ENCODE data around the gene TMEM132A. TPM values are rescaled to one million over a fixed set of nuclear protein-coding genes. Genes with fewer than 3 reads are reported as not detected.

TMEM132A gene
- total and polyA plus RNA-seq, 10 of the 15 experiments (the other 5 are each of a cell fraction or from before 2014, with no cell fraction given) = 0.16 to 25.0 (median 4.3) TPM

DNA sequence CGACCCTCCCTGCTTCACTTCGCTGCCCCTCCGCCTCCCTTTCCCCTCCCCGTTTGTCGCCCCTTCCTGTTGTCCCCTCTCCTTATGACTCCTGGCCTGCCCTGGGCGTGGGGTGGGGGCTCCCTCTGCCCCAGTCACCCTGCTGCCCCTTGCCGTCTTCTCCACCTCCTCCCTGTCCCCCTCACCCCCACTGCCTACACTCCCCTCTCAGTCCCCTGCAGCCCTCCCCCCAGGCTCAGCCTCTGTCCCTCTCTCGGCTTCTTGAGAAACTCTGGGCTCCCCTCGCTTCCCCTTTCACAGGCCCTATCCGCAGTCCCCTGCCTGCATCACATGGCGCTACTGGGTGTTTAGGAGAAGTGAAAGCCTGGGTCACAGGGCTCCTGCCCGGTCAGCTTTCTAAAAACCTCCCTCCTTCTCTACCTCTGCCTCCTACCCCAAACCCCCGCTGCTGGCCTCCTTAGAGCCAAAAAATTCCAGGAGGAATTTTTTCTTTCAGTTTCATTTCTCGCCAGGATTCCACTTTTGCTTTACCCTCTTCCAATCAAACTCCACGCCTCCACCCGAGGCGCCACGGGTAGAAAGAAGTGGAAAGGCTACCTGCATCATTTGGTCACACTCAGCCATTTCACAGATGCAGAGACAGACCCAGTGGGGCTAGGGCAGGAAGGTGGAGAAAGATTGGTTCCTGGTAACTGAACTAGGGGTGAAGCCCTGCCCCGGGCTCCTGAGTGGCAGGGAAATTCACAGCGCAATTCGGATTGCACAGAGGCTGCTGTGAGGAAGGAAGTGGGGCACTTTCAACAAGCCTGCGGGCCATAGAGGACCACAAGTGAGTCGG, 27.9 kb downstream of the TMEM132A start, which contains the start of gene SLC15A3:
SLC15A3 (minus strand) TSS at position 273 of the 838 bp plus-strand sequence. CDS start 625 bp downstream, outside the sequence.
- POLR2A ChIA-PET = interaction anchor here (1.1 to 2.8 kb wide), 4 partner anchors 37 to 187 kb away, joined by 4 to 14 read pairs (median 10); partner anchors contain the start of gene TMEM109
- H4K20me1 ChIP-seq (ENCODE audit: control insufficient read depth, insufficient read depth) = no peaks in the 10 kb centered on the region; the same call in 1 of the 2 replicates
- RAD21 ChIA-PET (ENCODE audit: unreplicated experiment) = interaction anchor here (0.6 kb wide), 1 partner anchor 19 kb away, joined by 3 read pairs; no protein-coding TSS in a partner anchor
- peak within 1 kb of the TSS; percentile 98 for H3K4me2 ChIP-seq (ENCODE audit: control insufficient read depth, insufficient read depth)
- SMC1A ChIA-PET (ENCODE audit: uncharacterized antibody, unreplicated experiment) = interaction anchor here (0.6 to 7.6 kb wide), 4 partner anchors 38 to 208 kb away, joined by 3 to 76 read pairs (median 4); partner anchors contain the start of gene TMEM109
- peak within 1 kb of the TSS; percentile 94 for H3K4me3 ChIP-seq
- peak within 1 kb of the TSS; percentile 90 for H3K9ac ChIP-seq (ENCODE audit: control insufficient read depth, insufficient read depth, low read length)
- peak within 1 kb of the TSS; percentile 97 for H3K27ac ChIP-seq (ENCODE audit: control insufficient read depth, insufficient read depth)
- in situ Hi-C loops (cut with MboI) (no loop called here), intact Hi-C loops (cut with micrococcal nuclease; ENCODE audit: unreplicated experiment) (loop anchor here (1.0 to 10.0 kb wide), 3 partner anchors 37 to 109 kb away; partner anchors contain the start of genes CCDC86 and TMEM109)
- CTCF ChIA-PET = interaction anchor here (1.5 to 2.0 kb wide), 2 partner anchors 16 to 90 kb away, joined by 3 to 5 read pairs; no protein-coding TSS in a partner anchor
- peak; percentile 61 for DNase-seq (ENCODE audit: low read depth, low spot score)
- H3K4me1 ChIP-seq (ENCODE audit: control insufficient read depth, insufficient read depth, low read length) = peaks cover 28% of the 10 kb centered on the region
- H3K9me3 ChIP-seq (replicated peaks; ENCODE audit: control insufficient read depth, insufficient read depth, low read length) = no peaks in the 10 kb centered on the region
- WGBS (ENCODE audit: insufficient coverage, insufficient replicate concordance, low lambda C conversion rate, missing lambda C conversion rate) = 2% methylated on average over 20 of the region's 23 CpGs
- H2AFZ ChIP-seq (ENCODE audit: control insufficient read depth, low read depth, low read length) = peak within 1 kb of the TSS; percentile 64
- peak; percentile 88 for ATAC-seq
- no peaks in the 10 kb centered on the region; a peak in 1 of 4 replicates for H3K36me3 ChIP-seq (ENCODE audit: control insufficient read depth in 2 of 2, insufficient read depth in 2 of 2, low read length in 1 of 2)
- peaks cover 47% of the 10 kb centered on the region for H3K79me2 ChIP-seq (ENCODE audit: control insufficient read depth, insufficient read depth, low read length)
- no TSS peak for BruUV-seq (replicated peaks)
- FAIRE-seq = peak; percentile 90
- H3K27me3 ChIP-seq (replicated peaks in 1 of 2; ENCODE audit: control insufficient read depth in 2 of 2, insufficient read depth in 2 of 2, low read length in 1 of 2) = no peaks in the 10 kb centered on the region
- TF ChIP-seq SMC3 (IDR thresholded peaks at IDR 0.05; ENCODE audit: borderline replicate concordance, low read length) (0 out of 2 replicates have a peak, but pooled peaks have one; percentile 5), SRF (IDR thresholded peaks at IDR 0.05; ENCODE audit: low read depth in 2 of 2, low read length in 2 of 2) (0 out of 4 replicates have a peak, but pooled peaks of 1 of the 2 experiments have one; percentile 35), HDGF (IDR thresholded peaks at IDR 0.05) (no peak), FOS (IDR thresholded peaks at IDR 0.05; ENCODE audit: borderline replicate concordance, extremely low read depth, insufficient read length) (no peak), SMARCA5 (IDR thresholded peaks at IDR 0.05) (peak; percentile 6; the same call in 1 of the 2 replicates), NFIC (IDR thresholded peaks at IDR 0.05; ENCODE audit: low read depth, low read length) (peak; percentile 76; the same call in 1 of the 2 replicates), TARDBP (IDR thresholded peaks at IDR 0.05; ENCODE audit: borderline replicate concordance) (no peak), POLR2AphosphoS5 (IDR thresholded peaks at IDR 0.05; ENCODE audit: low read length) (peak; percentile 58; the same call in 1 of the 2 replicates), STAT1 (conservative IDR thresholded peaks at IDR 0.05) (no peak), TCF12 (IDR thresholded peaks at IDR 0.05; ENCODE audit: low read depth, low read length) (0 out of 2 replicates have a peak, but pooled peaks have one; percentile 37), BHLHE40 (IDR thresholded peaks at IDR 0.05; ENCODE audit: borderline replicate concordance in 1 of 2, low read depth in 2 of 2, low read length in 1 of 2) (peak; percentile 34 to 50; a peak in 2 of 4 replicates)
- TF ChIP-seq, protein P1, sequence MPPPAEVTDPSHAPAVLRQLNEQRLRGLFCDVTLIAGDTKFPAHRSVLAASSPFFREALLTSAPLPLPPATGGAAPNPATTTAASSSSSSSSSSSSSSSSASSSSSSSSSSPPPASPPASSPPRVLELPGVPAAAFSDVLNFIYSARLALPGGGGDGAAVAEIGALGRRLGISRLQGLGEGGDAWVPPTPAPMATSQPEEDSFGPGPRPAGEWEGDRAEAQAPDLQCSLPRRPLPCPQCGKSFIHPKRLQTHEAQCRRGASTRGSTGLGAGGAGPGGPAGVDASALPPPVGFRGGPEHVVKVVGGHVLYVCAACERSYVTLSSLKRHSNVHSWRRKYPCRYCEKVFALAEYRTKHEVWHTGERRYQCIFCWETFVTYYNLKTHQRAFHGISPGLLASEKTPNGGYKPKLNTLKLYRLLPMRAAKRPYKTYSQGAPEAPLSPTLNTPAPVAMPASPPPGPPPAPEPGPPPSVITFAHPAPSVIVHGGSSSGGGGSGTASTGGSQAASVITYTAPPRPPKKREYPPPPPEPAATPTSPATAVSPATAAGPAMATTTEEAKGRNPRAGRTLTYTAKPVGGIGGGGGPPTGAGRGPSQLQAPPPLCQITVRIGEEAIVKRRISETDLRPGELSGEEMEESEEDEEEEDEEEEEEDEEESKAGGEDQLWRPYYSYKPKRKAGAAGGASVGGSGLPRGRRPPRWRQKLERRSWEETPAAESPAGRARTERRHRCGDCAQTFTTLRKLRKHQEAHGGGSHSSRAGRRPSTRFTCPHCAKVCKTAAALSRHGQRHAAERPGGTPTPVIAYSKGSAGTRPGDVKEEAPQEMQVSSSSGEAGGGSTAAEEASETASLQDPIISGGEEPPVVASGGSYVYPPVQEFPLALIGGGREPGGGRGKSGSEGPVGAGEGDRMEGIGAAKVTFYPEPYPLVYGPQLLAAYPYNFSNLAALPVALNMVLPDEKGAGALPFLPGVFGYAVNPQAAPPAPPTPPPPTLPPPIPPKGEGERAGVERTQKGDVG (CRISPR knock-in tag; IDR thresholded peaks at IDR 0.05) = no peak
- TF ChIP-seq, protein P2, sequence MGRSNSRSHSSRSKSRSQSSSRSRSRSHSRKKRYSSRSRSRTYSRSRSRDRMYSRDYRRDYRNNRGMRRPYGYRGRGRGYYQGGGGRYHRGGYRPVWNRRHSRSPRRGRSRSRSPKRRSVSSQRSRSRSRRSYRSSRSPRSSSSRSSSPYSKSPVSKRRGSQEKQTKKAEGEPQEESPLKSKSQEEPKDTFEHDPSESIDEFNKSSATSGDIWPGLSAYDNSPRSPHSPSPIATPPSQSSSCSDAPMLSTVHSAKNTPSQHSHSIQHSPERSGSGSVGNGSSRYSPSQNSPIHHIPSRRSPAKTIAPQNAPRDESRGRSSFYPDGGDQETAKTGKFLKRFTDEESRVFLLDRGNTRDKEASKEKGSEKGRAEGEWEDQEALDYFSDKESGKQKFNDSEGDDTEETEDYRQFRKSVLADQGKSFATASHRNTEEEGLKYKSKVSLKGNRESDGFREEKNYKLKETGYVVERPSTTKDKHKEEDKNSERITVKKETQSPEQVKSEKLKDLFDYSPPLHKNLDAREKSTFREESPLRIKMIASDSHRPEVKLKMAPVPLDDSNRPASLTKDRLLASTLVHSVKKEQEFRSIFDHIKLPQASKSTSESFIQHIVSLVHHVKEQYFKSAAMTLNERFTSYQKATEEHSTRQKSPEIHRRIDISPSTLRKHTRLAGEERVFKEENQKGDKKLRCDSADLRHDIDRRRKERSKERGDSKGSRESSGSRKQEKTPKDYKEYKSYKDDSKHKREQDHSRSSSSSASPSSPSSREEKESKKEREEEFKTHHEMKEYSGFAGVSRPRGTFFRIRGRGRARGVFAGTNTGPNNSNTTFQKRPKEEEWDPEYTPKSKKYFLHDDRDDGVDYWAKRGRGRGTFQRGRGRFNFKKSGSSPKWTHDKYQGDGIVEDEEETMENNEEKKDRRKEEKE (IDR thresholded peaks at IDR 0.05) = no peak
- TF ChIP-seq, protein P3, sequence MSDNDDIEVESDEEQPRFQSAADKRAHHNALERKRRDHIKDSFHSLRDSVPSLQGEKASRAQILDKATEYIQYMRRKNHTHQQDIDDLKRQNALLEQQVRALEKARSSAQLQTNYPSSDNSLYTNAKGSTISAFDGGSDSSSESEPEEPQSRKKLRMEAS (IDR thresholded peaks at IDR 0.05; ENCODE audit: low read depth, low read length) = peak; percentile 85
